GM12878 (cell line): Measurements from ENCODE around the gene LGALS3BP. TPM values are rescaled to one million over a fixed set of nuclear protein-coding genes. Genes with fewer than 3 reads are reported as not detected.

Experiments
- ATAC-seq: fragments of 200-7000 bp; cut with Tn5 transposase; 3 replicates; pipeline ENCODE4 v1.9.1; 2020; ENCODE audit warnings: mild to moderate bottlenecking, moderate library complexity
- BruUV-seq: library from RNA; stranded (reverse); fragments of 400-500 nt; replicated peaks from 2 replicates; lab custom pipeline; 2021; lab: Mats Ljungman, UMichigan
- CTCF ChIA-PET: fragments of 300-600 bp; sonication (Branson Sonifier 250); formaldehyde crosslinking; extraction: SDS; loops from one replicate; lab custom pipeline; 2021; ENCODE audit warnings: inconsistent platforms; lab: Yijun Ruan, JAX
- POLR2A ChIA-PET: fragments of 350-600 bp; formaldehyde crosslinking; extraction: SDS; loops from one replicate; lab custom pipeline; 2021; ENCODE audit warnings: inconsistent platforms; lab: Charles Lee
- RAD21 ChIA-PET: fragments of 300-600 bp; sonication (Branson Sonifier 250); formaldehyde crosslinking; loops from one replicate; lab custom pipeline; 2023; ENCODE audit warnings: antibody characterized with exemption; ENCODE audit not compliant: unreplicated experiment; lab: Charles Lee
- SMC1A ChIA-PET: fragments of 300-600 bp; sonication (Branson Sonifier 250); formaldehyde crosslinking; loops from one replicate; lab custom pipeline; 2023; ENCODE audit not compliant: unreplicated experiment, uncharacterized antibody; lab: Charles Lee
- DNase-seq: peaks from one replicate; pipeline ENCODE4 v3.0.0-alpha.2; 2011; ENCODE audit warnings: low read depth, low spot score
- FAIRE-seq: peaks from 3 replicates; lab custom pipeline; 2011; peaks lifted over from hg19 to GRCh38; lab: Jason Lieb, UNC
- H2AFZ ChIP-seq: 2 replicates; pipeline ENCODE4 v1.6.0; 2011; ENCODE audit warnings: low read depth, low read length, control low read depth; ENCODE audit not compliant: control insufficient read depth
- H3K27ac ChIP-seq: 2 replicates; pipeline ENCODE4 v1.5.1; 2011; ENCODE audit warnings: control low read depth; ENCODE audit not compliant: control insufficient read depth, insufficient read depth
- H3K27me3 ChIP-seq, 2 experiments: replicated peaks in 1 of 2; 2 replicates each; pipeline versions ENCODE4 v1.6.0 to v1.6.1; 2011; ENCODE audit warnings: low read length in 1 of 2; ENCODE audit not compliant: control insufficient read depth in 2 of 2, insufficient read depth in 2 of 2
- H3K36me3 ChIP-seq, 2 experiments: 2 replicates each; pipeline ENCODE4 v1.5.1; 2011; ENCODE audit warnings: low read length in 1 of 2; ENCODE audit not compliant: control insufficient read depth in 2 of 2, insufficient read depth in 2 of 2
- H3K4me1 ChIP-seq: 2 replicates; pipeline ENCODE4 v1.6.1; 2011; ENCODE audit warnings: mild to moderate bottlenecking, low read length, moderate library complexity, mixed read lengths; ENCODE audit not compliant: control insufficient read depth, insufficient read depth
- H3K4me2 ChIP-seq: 2 replicates; pipeline ENCODE4 v1.6.0; 2011; ENCODE audit warnings: control low read depth; ENCODE audit not compliant: control insufficient read depth, insufficient read depth
- H3K4me3 ChIP-seq: fragments of 200-600 bp; sonication (generic); 2 replicates; pipeline ENCODE4 v1.5.1; 2016
- H3K79me2 ChIP-seq: 2 replicates; pipeline ENCODE4 v1.6.0; 2011; ENCODE audit warnings: low read length; ENCODE audit not compliant: control insufficient read depth, insufficient read depth
- H3K9ac ChIP-seq: 2 replicates; pipeline ENCODE4 v1.8.0; 2011; ENCODE audit warnings: low read length, control low read depth, mixed read lengths; ENCODE audit not compliant: control insufficient read depth, insufficient read depth
- H3K9me3 ChIP-seq: replicated peaks from 3 replicates; pipeline ENCODE4 v1.5.1; 2011; ENCODE audit warnings: mild to moderate bottlenecking, low read length; ENCODE audit not compliant: control insufficient read depth, insufficient read depth
- H4K20me1 ChIP-seq: 2 replicates; pipeline ENCODE4 v1.6.0; 2011; ENCODE audit not compliant: control insufficient read depth, insufficient read depth
- JUNB ChIP-seq: IDR thresholded peaks from 2 replicates; pipeline ENCODE4 v1.6.1; 2016; ENCODE audit warnings: antibody characterized with exemption, mild to moderate bottlenecking
- LARP7 ChIP-seq: fragments of 450-650 bp; IDR thresholded peaks from 2 replicates; pipeline ENCODE4 v1.6.1; 2017; ENCODE audit warnings: mild to moderate bottlenecking
- POLR2AphosphoS5 ChIP-seq: IDR thresholded peaks from 2 replicates; pipeline ENCODE4 v1.6.1; 2011; ENCODE audit warnings: mild to moderate bottlenecking, low read length, inconsistent platforms
- PRDM15 ChIP-seq: fragments of 450-650 bp; formaldehyde crosslinking; IDR thresholded peaks from 2 replicates; pipeline ENCODE4 v1.4.0; 2020; ENCODE audit warnings: mild to moderate bottlenecking, moderate library complexity
- RAD21 ChIP-seq: IDR thresholded peaks from 2 replicates; pipeline ENCODE4 v1.6.1; 2011; ENCODE audit warnings: mild to moderate bottlenecking, low read depth, low read length, moderate library complexity; ENCODE audit not compliant: insufficient read depth
- TBL1XR1 ChIP-seq: IDR thresholded peaks from 2 replicates; pipeline ENCODE4 v1.6.1; 2012; ENCODE audit warnings: low read depth, low read length, improper control_type of control experiment
- ZZZ3 ChIP-seq: IDR thresholded peaks from 2 replicates; pipeline ENCODE4 v1.6.1; 2011; ENCODE audit warnings: low read depth; ENCODE audit not compliant: control insufficient read depth, insufficient read length
- WGBS: methylation state at CpG from one replicate; pipeline ENCODE4 v1.1.6; 2016; ENCODE audit warnings: low lambda C conversion rate; ENCODE audit not compliant: insufficient replicate concordance, insufficient coverage; ENCODE audit errors: missing lambda C conversion rate; 5-methylcytosine and 5-hydroxymethylcytosine counted together
- in situ Hi-C: fragments of 300-500 bp; cut with MboI; formaldehyde crosslinking; loops from 9 replicates; pipeline ENCODE4 v1.14.3; 2018; ENCODE audit warnings: mixed read lengths
- intact Hi-C: fragments of 100-400 bp; cut with micrococcal nuclease; formaldehyde crosslinking; loops from one replicate; pipeline ENCODE4 v1.14.2; 2022; ENCODE audit not compliant: unreplicated experiment
- polyA plus RNA-seq, 11 experiments: library from polyadenylated mRNA; depleted of rRNA in 4 of 11; unstranded in 6 of 11; stranded (reverse) in 5 of 11; fragments of >200 nt; fragmentation: Nextera tagmentation in 4 of 11; fragmentation: Illumina TruSeq in 1 of 11; extraction: Ambion mirVana in 4 of 11; extraction: Trizol in 1 of 11; gene quantifications; 1 replicate in 1 of 11; 2 replicates in 10 of 11; pipeline versions ENCODE4 v1.2.1 to v1.2.3, GENCODE V29; 2011 to 2016; ENCODE audit warnings: inconsistent platforms in 2 of 11, missing spikeins in 2 of 11, low read depth in 1 of 11
- total RNA-seq, 4 experiments: library from RNA; depleted of rRNA in 3 of 4; stranded (reverse); fragments of >200 nt in 3 of 4; fragmentation: Illumina TruSeq in 1 of 4; extraction: Trizol in 1 of 4; gene quantifications; 2 replicates each; pipeline versions ENCODE4 v1.2.1 to v1.2.3, GENCODE V29; 2013 to 2021
- TF ChIP-seq, protein P1 (sequence below): IDR thresholded peaks from 2 replicates; pipeline ENCODE4 v1.6.1; 2011; ENCODE audit warnings: low read depth, mild to moderate bottlenecking, low read length, moderate library complexity, borderline replicate concordance; ENCODE audit errors: extremely low read depth

Gene LGALS3BP
- total and polyA plus RNA-seq, 10 of the 15 experiments (the other 5 are each of a cell fraction or from before 2014, with no cell fraction given), result 0.52 to 5.2 (median 1.9) TPM

DNA sequence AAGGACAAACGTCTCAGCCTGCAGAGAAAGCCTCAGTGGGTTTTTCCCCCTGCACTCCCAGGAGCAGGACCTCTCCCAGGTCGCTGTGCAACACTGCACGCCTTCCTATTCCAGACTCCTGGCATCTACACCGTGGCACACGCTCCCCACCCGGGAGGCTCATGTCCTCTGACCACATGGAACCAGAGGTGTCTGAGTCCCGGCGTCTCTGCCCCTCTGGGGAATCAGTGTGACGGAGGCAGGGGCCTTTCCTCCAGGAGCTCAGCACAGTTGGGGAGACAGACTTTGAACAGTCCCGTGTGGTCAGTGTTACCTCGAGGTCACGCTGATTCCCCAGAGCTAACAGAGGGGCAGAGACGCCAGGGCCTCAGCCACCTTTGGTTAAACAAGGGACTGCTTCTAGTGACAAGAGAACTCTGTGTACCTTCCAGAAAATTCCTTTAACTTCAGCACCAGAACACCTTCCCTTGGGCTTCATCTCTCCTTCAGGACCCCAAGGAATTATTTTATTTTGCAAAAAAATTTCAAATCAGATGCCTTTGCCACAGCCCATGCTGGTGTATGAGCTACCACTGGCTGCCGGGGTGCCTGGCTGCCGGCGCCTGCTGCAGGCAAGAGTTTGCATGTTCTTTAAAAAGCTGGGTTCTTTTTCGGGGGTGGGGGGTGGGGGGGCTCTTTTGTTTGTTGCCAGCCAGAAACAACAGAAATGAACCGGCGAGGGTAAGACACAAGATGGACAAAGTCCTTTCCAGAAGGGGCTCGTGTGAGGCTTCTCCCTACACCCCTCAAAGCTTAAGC, 23.3 kb upstream of the LGALS3BP start (continued):
- TF ChIP-seq ZZZ3, result no peak
- no peak for TF ChIP-seq PRDM15

DNA sequence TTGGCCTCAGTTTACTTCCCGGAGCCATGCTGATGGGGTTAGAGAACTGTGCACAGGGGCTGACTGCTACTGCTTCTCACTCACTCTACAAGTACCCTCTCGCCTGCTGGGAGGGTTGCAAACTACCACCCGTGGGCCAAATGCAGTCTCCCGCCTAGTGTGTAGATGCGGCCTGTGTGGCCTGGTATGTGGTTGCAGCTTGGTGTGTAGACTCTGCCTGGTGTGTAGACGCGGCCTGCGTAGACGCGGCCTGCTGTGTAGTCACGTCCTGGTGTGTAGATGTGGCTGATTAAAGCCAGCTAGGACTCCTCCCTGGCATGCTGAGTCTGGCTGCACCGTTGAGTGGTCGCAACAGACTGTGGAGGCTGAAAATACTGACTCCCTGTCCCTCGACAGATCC, 22.6 kb upstream of the LGALS3BP start:
- FAIRE-seq, result no peak
- H3K27me3 ChIP-seq, result no peaks in the 10 kb centered on the region
- in situ Hi-C loops, result no loop called here
- CTCF ChIA-PET, result no interaction called here
- 95% methylated on average over 14 of the region's 14 CpGs for WGBS
- no peak overlapping the region for H3K4me2 ChIP-seq
- H3K9ac ChIP-seq, result no peak overlapping the region
- SMC1A ChIA-PET, result no interaction called here
- no peak for DNase-seq
- POLR2A ChIA-PET, result interaction anchor here (0.7 kb wide), 1 partner anchor 190 kb away, joined by 12 read pairs; no protein-coding TSS in a partner anchor
- H3K4me1 ChIP-seq, result no peaks in the 10 kb centered on the region; the same call in 1 of the 2 replicates
- no peak for TF ChIP-seq JUNB
- TF ChIP-seq, protein P1, sequence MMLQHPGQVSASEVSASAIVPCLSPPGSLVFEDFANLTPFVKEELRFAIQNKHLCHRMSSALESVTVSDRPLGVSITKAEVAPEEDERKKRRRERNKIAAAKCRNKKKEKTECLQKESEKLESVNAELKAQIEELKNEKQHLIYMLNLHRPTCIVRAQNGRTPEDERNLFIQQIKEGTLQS, result no peak
- no peak for TF ChIP-seq POLR2AphosphoS5
- no peak for TF ChIP-seq LARP7
- no peak for TF ChIP-seq RAD21
- no peak for TF ChIP-seq TBL1XR1
- no peaks in the 10 kb centered on the region; the same call in 1 of the 2 replicates for H4K20me1 ChIP-seq
- intact Hi-C loops, result no loop called here
- no TSS peak for BruUV-seq
- H3K79me2 ChIP-seq, result peaks cover 16% of the 10 kb centered on the region
- H3K27ac ChIP-seq, result no peak overlapping the region
- H3K9me3 ChIP-seq, result no peaks in the 10 kb centered on the region
- ATAC-seq, result no peak
- H2AFZ ChIP-seq, result no peak overlapping the region
- H3K36me3 ChIP-seq, result peaks cover 3 to 4% of the 10 kb centered on the region in 2 experiments; a peak in 3 of 4 replicates
- RAD21 ChIA-PET, result no interaction called here
- H3K4me3 ChIP-seq, result no peak overlapping the region
